SK-N-MC (cell line): Measurements from ENCODE around the gene TGM1.
A peak's percentile ranks its signal among the peaks of the same experiment; 100 is the strongest.

ENCODE experiments used
- DNase-seq: peaks from one replicate; pipeline ENCODE4 v3.0.0-alpha.2; 2011; ENCODE audit warnings: low read depth, low spot score
- H3K27ac ChIP-seq: fragments of 200-600 bp; sonication (generic); 2 replicates; pipeline ENCODE4 v1.5.1; 2016; ENCODE audit warnings: mixed run types
- H3K36me3 ChIP-seq: fragments of 200-600 bp; sonication (generic); 2 replicates; pipeline ENCODE4 v1.6.1; 2017; ENCODE audit warnings: antibody characterized with exemption, low read length, mixed read lengths; ENCODE audit not compliant: insufficient read depth
- H3K4me3 ChIP-seq: fragments of 200-600 bp; sonication (generic); 2 replicates; pipeline ENCODE4 v1.5.1; 2016
- H3K9ac ChIP-seq: fragments of 200-600 bp; sonication (generic); 2 replicates; pipeline ENCODE4 v1.8.0; 2017; ENCODE audit warnings: mixed run types, mixed read lengths; ENCODE audit not compliant: insufficient read length
- H3K9me3 ChIP-seq: fragments of 200-600 bp; sonication (generic); 2 replicates; pipeline ENCODE4 v1.6.1; 2017; ENCODE audit warnings: low read depth, mild to moderate bottlenecking, antibody characterized with exemption, low read length, moderate library complexity, mixed read lengths
- EZH2 ChIP-seq: fragments of 200-600 bp; sonication (generic); IDR thresholded peaks from one replicate; pipeline ENCODE4 v1.6.1; 2017; ENCODE audit warnings: antibody characterized with exemption
- FOXP2 ChIP-seq: optimal IDR thresholded peaks from 2 replicates; pipeline ENCODE3; 2011; ENCODE audit warnings: mild to moderate bottlenecking, moderate library complexity; ENCODE audit not compliant: insufficient read depth; ENCODE audit errors: extremely low read length, control extremely low read depth
- POLR2AphosphoS5 ChIP-seq: IDR thresholded peaks from 2 replicates; pipeline ENCODE4 v1.6.1; 2012; ENCODE audit warnings: mild to moderate bottlenecking, low read depth, low read length, borderline replicate concordance

TGM1 gene

DNA sequence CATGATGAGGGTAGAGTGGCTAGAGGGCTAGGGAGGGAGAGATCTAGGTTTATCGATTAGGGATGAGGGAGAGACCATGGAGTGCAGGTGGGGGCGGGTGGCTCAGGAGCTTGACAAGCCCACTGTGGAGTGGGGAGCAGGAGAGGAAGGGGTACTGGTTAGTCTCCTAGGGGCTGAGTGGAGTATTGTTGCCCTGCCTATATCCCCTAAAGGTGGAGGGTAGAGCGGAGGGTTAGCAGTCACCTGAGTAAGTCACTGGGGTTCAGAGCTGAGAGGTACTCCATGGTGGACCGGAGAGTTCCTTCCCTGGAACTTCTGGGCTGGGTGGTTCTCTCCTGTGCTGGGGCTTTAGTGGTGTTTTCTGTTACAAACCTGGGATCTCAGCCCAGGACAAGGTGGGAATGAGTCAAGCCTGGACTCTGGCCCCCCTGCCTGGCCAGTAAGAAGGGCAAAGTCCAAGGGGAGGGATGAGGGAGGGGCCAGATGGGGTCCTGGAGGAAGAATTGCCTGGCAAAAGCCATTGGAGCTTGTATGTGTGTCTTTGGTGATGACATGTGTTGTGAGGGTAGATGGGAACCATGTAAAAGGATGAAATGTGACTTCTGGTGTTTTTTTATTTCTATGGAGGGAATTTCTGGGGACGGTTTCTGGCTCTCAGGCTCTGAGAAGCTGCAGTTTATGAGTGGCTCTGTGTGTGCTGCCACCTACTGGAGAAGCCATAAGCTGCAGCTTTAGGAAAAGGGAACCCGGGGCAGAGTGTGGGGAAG lies 44.8 kb upstream of the TGM1 start, which contains the start of gene CIDEB:
CIDEB (minus strand) TSS at position 403 of the 767 bp plus-strand sequence; CDS start at position 284, 119 bp downstream.
- H3K27ac ChIP-seq = no peak within 1 kb of the TSS
- no peak for DNase-seq
- no peak within 1 kb of the TSS for H3K4me3 ChIP-seq
- H3K36me3 ChIP-seq = peaks cover 40% of the 10 kb centered on the region
- no peak within 1 kb of the TSS for H3K9ac ChIP-seq
- no peaks in the 10 kb centered on the region for H3K9me3 ChIP-seq
- no peak for TF ChIP-seq EZH2
- TF ChIP-seq POLR2AphosphoS5 = no peak

DNA sequence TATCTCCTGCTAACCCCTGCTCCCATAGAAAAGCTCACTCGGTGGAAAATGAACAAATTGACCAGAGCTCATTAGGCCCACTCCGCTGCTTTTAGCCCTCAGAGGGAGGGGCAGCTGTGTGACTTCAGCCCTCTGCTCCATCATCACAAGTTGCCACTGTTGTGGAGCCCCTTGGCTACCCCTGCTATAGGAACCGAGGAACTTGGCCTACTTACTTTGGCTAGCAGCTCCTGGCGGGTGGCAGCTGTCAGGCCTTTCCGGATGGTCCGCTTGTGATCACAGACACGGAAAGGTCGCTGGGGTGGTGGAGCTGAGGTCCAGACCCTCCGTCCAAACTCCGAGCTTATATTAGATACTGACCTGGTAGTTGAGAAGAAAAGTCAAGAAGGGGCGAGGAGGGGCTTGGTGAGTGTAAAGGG lies 44.2 kb upstream of the TGM1 start:
- peaks cover 46% of the 10 kb centered on the region for H3K36me3 ChIP-seq
- no peak for DNase-seq
- H3K9ac ChIP-seq = no peak overlapping the region
- H3K27ac ChIP-seq = no peak overlapping the region
- no peaks in the 10 kb centered on the region for H3K9me3 ChIP-seq
- no peak overlapping the region for H3K4me3 ChIP-seq
- no peak for TF ChIP-seq FOXP2
- TF ChIP-seq EZH2 = no peak
- no peak for TF ChIP-seq POLR2AphosphoS5

DNA sequence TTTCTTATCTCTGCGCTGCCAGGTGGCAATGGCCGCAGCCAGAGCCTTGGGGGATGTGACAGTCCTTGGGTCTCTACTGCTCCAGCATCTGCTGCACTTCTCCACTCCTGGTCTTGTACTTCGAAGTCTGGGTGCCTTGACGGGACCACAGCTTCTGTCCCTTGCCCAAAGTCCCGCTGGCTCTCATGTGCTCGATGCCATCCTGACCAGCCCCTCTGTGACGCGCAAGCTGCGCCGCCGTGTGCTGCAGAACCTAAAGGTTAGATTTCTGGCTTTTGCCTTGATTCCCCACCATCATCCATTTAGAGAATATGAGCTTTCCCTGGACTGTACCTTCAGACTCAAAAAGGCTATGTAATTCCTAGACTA lies 41.0 kb upstream of the TGM1 start:
- Histone ChIP-seq H3K36me3 (peaks cover 55% of the 10 kb centered on the region), H3K4me3 (no peak overlapping the region), H3K27ac (no peak overlapping the region), H3K9me3 (no peaks in the 10 kb centered on the region), H3K9ac (no peak overlapping the region)
- TF ChIP-seq FOXP2 = no peak
- no peak for TF ChIP-seq POLR2AphosphoS5
- no peak for TF ChIP-seq EZH2
- no peak for DNase-seq

DNA sequence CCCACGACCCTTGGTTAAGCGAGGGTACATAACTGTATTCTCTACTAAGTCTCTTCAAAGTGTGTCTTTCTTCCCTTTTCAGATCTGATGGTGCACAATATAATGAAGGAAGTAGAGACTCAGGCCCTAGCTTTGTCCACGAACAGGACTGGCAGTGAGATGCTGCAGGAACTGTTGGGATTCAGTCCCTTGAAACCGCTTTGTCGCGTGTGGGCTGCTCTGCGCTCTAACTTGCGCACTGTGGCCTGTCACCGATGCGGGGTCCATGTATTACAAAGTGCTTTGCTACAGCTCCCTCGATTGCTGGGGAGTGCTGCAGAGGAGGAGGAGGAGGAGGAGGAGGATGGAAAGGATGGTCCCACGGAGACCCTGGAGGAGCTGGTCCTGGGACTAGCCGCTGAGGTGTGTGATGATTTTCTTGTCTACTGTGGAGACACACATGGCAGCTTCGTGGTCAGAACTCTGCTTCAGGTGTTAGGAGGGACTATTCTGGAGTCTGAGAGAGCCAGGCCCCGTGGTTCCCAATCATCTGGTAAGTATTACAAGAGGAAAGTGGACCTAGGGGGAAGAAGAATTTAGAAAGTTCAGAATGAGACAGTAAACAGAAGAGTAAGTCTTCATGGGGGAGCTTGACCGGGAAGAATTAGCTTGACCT lies 37.5 kb upstream of the TGM1 start:
- DNase-seq = no peak
- no peak overlapping the region for H3K27ac ChIP-seq
- peak overlapping the region; percentile 96 for H3K4me3 ChIP-seq
- no peaks in the 10 kb centered on the region for H3K9me3 ChIP-seq
- peak overlapping the region; percentile 74 for H3K9ac ChIP-seq
- H3K36me3 ChIP-seq = peaks cover 41% of the 10 kb centered on the region
- TF ChIP-seq POLR2AphosphoS5 = no peak
- TF ChIP-seq FOXP2 = no peak
- no peak for TF ChIP-seq EZH2

DNA sequence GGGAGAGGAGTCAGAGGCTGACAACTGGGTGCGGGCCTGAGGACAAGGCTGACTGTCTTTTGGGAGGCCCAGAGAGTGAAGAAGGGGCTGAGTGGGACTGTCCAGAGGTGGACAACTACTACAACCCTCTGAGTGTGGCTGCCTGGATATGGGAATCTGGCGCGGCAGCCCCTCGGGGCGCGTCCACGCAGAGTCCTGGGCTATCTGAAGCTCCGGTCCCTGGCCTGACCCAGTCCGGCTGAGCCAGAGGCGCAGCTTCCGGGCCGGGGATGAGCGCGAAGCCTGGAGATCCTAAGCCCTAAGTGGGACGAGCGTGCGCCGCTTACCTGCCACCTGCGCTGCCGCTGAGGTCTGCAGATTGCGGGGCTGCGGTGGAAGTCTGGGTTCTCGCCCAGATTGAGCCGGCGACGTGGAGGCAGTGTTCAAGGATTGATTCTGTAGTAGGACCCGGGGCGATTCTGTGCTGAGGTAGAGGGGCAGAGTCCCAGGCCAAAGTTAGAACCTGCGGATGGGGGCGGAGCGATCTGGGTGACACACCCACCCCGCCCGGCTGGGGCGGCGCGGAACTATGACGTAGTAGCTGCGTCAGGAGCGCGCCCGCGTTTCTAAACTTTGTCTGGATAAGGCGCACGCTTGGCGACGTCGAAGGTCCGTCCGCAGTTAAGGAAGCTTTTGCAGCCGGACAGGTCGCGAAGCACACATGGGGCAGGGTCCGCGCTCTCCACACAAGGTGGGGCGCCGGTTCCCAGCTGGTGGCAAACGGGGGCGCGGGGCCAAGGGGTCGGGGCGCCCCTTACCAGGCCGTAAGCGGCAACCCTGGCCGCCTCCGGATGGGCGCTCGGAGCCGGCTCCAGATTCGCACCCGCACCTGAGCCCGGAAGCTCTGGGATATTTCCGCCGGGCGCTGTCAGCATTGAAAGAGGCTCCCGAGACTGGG lies 36.5 kb upstream of the TGM1 start, which contains the start of the genes DHRS1 and NOP9:
DHRS1 (minus strand) TSS at position 526 of the 937 bp plus-strand sequence. CDS start 674 bp downstream, outside the sequence.
NOP9 (plus strand) TSS at position 596 of the 937 bp plus-strand sequence; CDS start at position 701, 105 bp downstream.
- peaks cover 32% of the 10 kb centered on the region for H3K36me3 ChIP-seq
- no peak for TF ChIP-seq EZH2
- TF ChIP-seq FOXP2 = no peak
- TF ChIP-seq POLR2AphosphoS5 = peak; percentile 88

DNA sequence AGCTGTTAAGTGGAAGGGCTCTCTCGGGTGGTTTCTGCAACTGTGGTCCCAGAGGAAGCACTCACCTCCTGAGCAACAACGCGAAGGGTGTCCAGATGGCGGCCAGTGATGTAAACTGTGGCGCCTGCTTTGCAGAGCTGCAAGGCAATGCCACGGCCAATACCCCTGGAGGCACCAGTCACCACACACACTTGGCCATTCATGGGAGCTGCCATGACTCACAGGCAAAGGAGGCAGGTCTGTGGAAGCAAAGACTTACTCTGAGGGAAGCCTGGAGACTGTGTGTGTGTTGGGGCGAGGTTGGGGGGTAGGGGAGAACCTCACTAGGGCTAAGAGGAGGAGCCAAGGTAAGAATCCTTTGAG lies 35.9 kb upstream of the TGM1 start:
- no peak for TF ChIP-seq POLR2AphosphoS5
- no peak overlapping the region for H3K27ac ChIP-seq
- H3K9me3 ChIP-seq = no peaks in the 10 kb centered on the region
- DNase-seq = no peak
- peak overlapping the region; percentile 74 for H3K9ac ChIP-seq
- peak overlapping the region; percentile 96 for H3K4me3 ChIP-seq
- H3K36me3 ChIP-seq = peaks cover 25% of the 10 kb centered on the region

More for the DNA sequence above, 36.5 kb upstream of the TGM1 start, which contains the start of the genes DHRS1 and NOP9:
- Histone ChIP-seq H3K9ac (peak within 1 kb of the TSS; percentile 74), H3K27ac (no peak within 1 kb of the TSS), H3K9me3 (no peaks in the 10 kb centered on the region), H3K4me3 (peak within 1 kb of the TSS; percentile 96)
- peak; percentile 22 for DNase-seq

DNA sequence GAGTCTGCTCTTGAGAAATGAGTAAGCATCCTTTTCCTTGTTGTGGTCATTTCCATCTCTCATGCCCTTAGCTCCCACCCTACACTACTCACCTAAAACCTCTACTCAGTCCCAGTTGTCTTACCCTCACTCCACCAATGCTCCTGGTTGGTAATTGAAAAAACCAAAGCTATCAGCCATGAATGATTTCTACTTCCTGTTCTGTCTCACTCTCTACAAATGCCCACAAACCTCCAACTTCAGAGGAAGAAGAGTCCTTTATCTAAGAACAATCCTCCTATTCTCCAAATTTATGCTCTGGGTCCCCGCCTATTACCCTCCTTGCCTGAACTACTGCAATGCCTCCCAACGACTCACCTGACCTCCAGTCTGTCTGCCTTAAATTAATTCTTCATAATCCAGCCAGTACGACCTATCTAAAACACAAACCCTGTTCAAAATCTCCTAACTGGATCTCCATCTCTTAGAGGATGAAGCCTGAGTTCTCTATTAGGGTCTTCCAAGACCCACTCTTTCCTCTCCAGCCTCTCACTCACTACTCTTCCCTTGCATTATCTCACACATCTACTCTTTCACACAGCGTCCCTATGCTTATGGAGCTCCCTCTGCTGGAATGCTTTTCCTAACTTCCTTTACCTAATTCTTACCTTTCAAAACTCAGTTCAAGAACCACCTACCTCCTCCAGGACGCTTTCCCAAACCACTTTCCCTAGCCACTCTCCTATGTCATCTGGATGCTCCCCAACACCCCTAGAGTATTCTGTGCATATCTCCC lies 34.4 kb upstream of the TGM1 start:
- Histone ChIP-seq H3K36me3 (peaks cover 11% of the 10 kb centered on the region; the same call in 1 of the 2 replicates), H3K27ac (no peak overlapping the region), H3K9me3 (no peaks in the 10 kb centered on the region), H3K9ac (no peak overlapping the region), H3K4me3 (no peak overlapping the region)
- peak; percentile 10 for DNase-seq
- no peak for TF ChIP-seq EZH2
- no peak for TF ChIP-seq FOXP2
- TF ChIP-seq POLR2AphosphoS5 = no peak
